ENCODE data around the gene KLHDC7A.
"Not testable (repeated sequence)": the region's sequence is repeated elsewhere in the genome, so short reads cannot be mapped to it uniquely, and the experiment has no call there.

KLHDC7A gene

DNA sequence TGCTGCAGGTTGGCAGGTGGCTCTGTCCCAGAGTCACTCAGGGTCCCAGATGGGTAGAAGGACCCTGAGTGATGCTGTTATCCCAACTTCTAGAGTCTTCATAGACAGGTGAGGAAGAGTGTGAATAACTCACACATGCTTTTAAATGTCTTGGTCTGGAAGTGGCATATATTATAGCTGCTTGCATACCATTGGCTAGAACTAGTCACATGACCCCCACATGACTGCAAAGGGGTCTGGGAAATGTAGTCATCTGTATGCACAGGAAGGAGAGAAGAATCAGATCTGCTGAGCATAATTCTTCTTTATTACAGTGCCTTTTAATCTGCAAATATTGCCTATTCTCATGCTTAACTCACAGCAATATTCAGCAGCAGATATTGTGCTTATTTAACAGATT is 28.2 kb upstream of the KLHDC7A start:
- H3K4me3 ChIP-seq (IDR thresholded peaks at IDR 0.05; ENCODE audit: insufficient read depth, low read depth, low read length), result no peak overlapping the region
- H3K36me3 ChIP-seq (ENCODE audit: insufficient read depth), result no peaks in the 10 kb centered on the region
- no peaks in the 10 kb centered on the region for H4K20me1 ChIP-seq (ENCODE audit: insufficient read depth)

DNA sequence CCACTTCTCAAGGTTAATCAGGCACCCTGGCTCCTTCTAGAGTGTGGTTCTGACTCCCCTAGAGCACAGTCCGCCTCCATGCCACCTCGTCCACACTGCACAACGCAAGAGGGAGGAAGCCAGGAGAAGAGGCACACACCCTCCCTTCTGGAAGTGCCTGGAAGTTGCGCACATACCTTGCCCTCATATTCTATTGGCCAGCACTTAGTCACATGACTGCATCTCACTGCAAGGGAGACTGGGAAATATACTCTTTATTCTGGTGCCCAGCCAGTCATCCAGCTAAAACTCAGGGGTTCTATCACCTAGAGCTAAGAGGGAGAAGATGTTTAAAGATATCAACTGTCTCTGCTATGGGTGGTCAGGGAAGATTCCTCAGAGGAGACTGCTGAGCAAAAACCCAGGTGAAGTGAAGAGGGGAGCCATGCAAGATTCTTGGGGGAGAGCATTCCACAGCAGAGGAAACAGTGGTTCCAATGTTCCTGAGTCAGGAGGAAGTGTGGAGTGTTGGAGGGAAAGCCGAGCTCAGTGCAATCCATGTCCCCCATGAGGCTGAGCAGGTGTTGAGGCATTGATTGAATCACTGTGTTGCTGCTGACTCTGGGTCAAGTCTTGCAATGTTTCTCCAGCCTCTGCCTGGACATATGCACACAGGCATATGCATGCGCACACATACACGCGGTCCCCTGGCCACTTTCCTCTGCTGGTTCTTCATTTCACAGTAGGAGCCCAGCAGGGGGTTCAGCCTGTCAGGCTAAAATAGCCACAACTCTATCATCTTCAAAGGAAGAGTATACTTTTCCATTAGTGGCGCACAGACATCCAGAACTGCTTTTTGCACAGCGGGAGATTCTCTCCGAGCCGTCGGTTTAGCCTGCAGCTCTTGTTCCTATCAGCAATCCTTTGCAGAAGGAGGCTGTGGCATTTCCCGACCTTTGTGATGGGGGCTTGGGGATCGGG is 22.3 kb upstream of the KLHDC7A start:
- H3K27me3 ChIP-seq (ENCODE audit: insufficient read depth, low read depth), result no peaks in the 10 kb centered on the region
- H3K36me3 ChIP-seq (ENCODE audit: insufficient read depth), result no peaks in the 10 kb centered on the region
- H3K4me2 ChIP-seq, result no peak overlapping the region
- no peak overlapping the region for H3K27ac ChIP-seq
- H3K4me1 ChIP-seq (ENCODE audit: low read depth, poor library complexity, severe bottlenecking), result no peaks in the 10 kb centered on the region
- TF ChIP-seq, protein P1, sequence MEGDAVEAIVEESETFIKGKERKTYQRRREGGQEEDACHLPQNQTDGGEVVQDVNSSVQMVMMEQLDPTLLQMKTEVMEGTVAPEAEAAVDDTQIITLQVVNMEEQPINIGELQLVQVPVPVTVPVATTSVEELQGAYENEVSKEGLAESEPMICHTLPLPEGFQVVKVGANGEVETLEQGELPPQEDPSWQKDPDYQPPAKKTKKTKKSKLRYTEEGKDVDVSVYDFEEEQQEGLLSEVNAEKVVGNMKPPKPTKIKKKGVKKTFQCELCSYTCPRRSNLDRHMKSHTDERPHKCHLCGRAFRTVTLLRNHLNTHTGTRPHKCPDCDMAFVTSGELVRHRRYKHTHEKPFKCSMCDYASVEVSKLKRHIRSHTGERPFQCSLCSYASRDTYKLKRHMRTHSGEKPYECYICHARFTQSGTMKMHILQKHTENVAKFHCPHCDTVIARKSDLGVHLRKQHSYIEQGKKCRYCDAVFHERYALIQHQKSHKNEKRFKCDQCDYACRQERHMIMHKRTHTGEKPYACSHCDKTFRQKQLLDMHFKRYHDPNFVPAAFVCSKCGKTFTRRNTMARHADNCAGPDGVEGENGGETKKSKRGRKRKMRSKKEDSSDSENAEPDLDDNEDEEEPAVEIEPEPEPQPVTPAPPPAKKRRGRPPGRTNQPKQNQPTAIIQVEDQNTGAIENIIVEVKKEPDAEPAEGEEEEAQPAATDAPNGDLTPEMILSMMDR (conservative IDR thresholded peaks at IDR 0.05; ENCODE audit: low read depth, low read length), result no peak
- no peak overlapping the region for H2AFZ ChIP-seq (ENCODE audit: low read depth)
- H3K4me3 ChIP-seq (IDR thresholded peaks at IDR 0.05; ENCODE audit: insufficient read depth, low read depth, low read length), result no peak overlapping the region
- H3K9ac ChIP-seq, result no peak overlapping the region
- no peaks in the 10 kb centered on the region for H4K20me1 ChIP-seq (ENCODE audit: insufficient read depth)
- H3K79me2 ChIP-seq (ENCODE audit: insufficient read depth, low read depth), result no peaks in the 10 kb centered on the region

More for the DNA sequence above, 28.2 kb upstream of the KLHDC7A start:
- TF ChIP-seq, protein P1 (conservative IDR thresholded peaks at IDR 0.05; ENCODE audit: low read depth, low read length), result no peak
- Histone ChIP-seq H3K79me2 (ENCODE audit: insufficient read depth, low read depth) (no peaks in the 10 kb centered on the region), H2AFZ (ENCODE audit: low read depth) (no peak overlapping the region), H3K9ac (no peak overlapping the region), H3K27ac (no peak overlapping the region), H3K27me3 (ENCODE audit: insufficient read depth, low read depth) (no peaks in the 10 kb centered on the region), H3K4me2 (no peak overlapping the region), H3K4me1 (ENCODE audit: low read depth, poor library complexity, severe bottlenecking) (no peaks in the 10 kb centered on the region)

DNA sequence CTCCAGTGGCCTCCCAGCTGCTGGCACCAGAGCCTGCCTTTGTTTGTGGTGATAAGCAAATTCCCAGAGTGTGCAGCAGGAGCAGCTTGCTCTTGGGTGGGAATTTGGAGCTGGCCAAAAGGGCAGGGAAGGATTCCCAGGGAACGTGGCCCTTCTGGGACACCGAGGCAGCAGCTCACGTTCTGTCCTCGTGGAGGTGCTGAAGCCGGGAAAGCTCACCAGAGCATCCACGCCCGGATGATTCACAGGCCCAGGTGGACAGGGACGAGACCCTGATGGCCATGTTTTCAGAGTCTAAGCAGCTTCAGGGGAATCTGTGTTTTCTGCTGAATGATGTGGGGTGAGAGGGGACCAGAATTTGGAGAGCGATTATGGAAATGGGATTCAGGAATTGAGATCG is 19.1 kb upstream of the KLHDC7A start:
- Histone ChIP-seq H4K20me1 (ENCODE audit: insufficient read depth) (no peaks in the 10 kb centered on the region), H3K36me3 (ENCODE audit: insufficient read depth) (no peaks in the 10 kb centered on the region), H3K4me2 (no peak overlapping the region), H3K9ac (no peak overlapping the region), H3K4me3 (IDR thresholded peaks at IDR 0.05; ENCODE audit: insufficient read depth, low read depth, low read length) (no peak overlapping the region), H3K27ac (no peak overlapping the region), H3K27me3 (ENCODE audit: insufficient read depth, low read depth) (no peaks in the 10 kb centered on the region; the same call in 1 of the 2 replicates), H2AFZ (ENCODE audit: low read depth) (no peak overlapping the region), H3K4me1 (ENCODE audit: low read depth, poor library complexity, severe bottlenecking) (no peaks in the 10 kb centered on the region), H3K79me2 (ENCODE audit: insufficient read depth, low read depth) (no peaks in the 10 kb centered on the region)
- TF ChIP-seq, protein P1 (conservative IDR thresholded peaks at IDR 0.05; ENCODE audit: low read depth, low read length), result no peak

DNA sequence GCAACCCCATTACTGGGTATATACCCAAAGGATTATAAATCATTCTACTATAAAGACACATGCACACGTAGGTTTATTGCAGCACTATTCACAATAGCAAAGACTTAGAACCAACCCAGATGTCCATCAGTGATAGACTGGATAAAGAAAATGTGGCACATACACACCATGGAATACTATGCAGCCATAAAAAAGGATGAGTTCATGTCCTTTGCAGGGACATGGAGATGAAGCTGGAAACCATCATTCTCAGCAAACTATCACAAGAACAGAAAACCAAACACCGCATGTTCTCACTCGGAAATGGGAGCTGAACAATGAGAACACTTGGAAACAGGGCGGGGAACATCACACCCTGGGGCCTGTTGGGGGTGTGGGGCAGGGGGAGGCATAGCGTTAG is 18.2 kb upstream of the KLHDC7A start:
- H3K4me3 ChIP-seq (IDR thresholded peaks at IDR 0.05; ENCODE audit: insufficient read depth, low read depth, low read length); H3K36me3 ChIP-seq (ENCODE audit: insufficient read depth); H3K27me3 ChIP-seq (ENCODE audit: insufficient read depth, low read depth); H2AFZ ChIP-seq (ENCODE audit: low read depth); H3K9ac ChIP-seq; H3K4me2 ChIP-seq; H3K27ac ChIP-seq; H4K20me1 ChIP-seq (ENCODE audit: insufficient read depth); H3K79me2 ChIP-seq (ENCODE audit: insufficient read depth, low read depth); H3K4me1 ChIP-seq (ENCODE audit: low read depth, poor library complexity, severe bottlenecking): not testable (repeated sequence)

DNA sequence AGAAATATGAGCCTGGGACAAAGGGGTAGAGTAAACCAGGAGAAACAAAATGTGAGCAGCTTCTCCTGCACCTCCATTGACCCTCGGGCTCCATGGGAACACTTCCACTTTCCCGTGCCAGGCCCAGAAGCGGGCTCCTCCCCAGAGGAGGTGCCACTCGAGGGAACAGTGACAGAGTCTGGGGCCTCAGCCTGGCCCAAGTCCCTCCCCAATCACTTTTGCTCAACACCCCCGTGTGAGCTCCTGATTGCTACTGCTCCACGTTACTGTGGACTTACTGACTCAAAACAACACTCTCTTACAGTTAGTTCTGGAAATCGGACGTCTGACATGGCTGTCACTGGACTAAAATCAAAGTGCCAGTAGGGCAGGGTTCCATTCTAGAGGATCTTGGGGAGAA is 17.7 kb upstream of the KLHDC7A start:
- Histone ChIP-seq H3K9ac (no peak overlapping the region), H3K79me2 (ENCODE audit: insufficient read depth, low read depth) (no peaks in the 10 kb centered on the region), H3K36me3 (ENCODE audit: insufficient read depth) (no peaks in the 10 kb centered on the region), H2AFZ (ENCODE audit: low read depth) (no peak overlapping the region), H3K27me3 (ENCODE audit: insufficient read depth, low read depth) (no peaks in the 10 kb centered on the region; the same call in 1 of the 2 replicates), H3K27ac (no peak overlapping the region), H3K4me2 (no peak overlapping the region), H3K4me3 (IDR thresholded peaks at IDR 0.05; ENCODE audit: insufficient read depth, low read depth, low read length) (no peak overlapping the region), H4K20me1 (ENCODE audit: insufficient read depth) (no peaks in the 10 kb centered on the region), H3K4me1 (ENCODE audit: low read depth, poor library complexity, severe bottlenecking) (no peaks in the 10 kb centered on the region)
- TF ChIP-seq, protein P1 (conservative IDR thresholded peaks at IDR 0.05; ENCODE audit: low read depth, low read length), result no peak
